ENCODE results near the gene EPAS1. TPM values are rescaled to one million over a fixed set of nuclear protein-coding genes. Genes with fewer than 3 reads are reported as not detected.

The EPAS1 gene
- total RNA-seq, 1 experiment from 2014 or later: 127 TPM

- Histone ChIP-seq H2AFZ (no peak overlapping the region), H3K9me2 (ENCODE audit: insufficient read depth) (no peaks in the 10 kb centered on the region; the same call in 1 of the 2 replicates), H3K27ac (no peak overlapping the region), H3K9me3 (ENCODE audit: insufficient read depth, low read depth) (no peaks in the 10 kb centered on the region), H3K4me3 (no peak overlapping the region), H3K36me3 (ENCODE audit: low read depth) (no peaks in the 10 kb centered on the region), H3F3A (ENCODE audit: insufficient read depth, low read depth) (no peaks in the 10 kb centered on the region), H4K20me1 (ENCODE audit: insufficient read depth) (no peaks in the 10 kb centered on the region), H3K79me2 (ENCODE audit: low read depth) (no peaks in the 10 kb centered on the region), H3K27me3 (ENCODE audit: insufficient read depth, low read depth) (no peaks in the 10 kb centered on the region), H3K4me2 (no peak overlapping the region), H3K4me1 (replicated peaks; ENCODE audit: insufficient read depth) (0 out of 2 replicates have a peak, but pooled peaks cover 5% of the 10 kb centered on the region)
- ChIA-PET POLR2A (ENCODE audit: unreplicated experiment) (no interaction called here), CTCF (no interaction called here)
- intact Hi-C loops (cut with micrococcal nuclease; ENCODE audit: unreplicated experiment): no loop called here
- DNase-seq: no peak
- no TSS peak for BruUV-seq (replicated peaks)
- TF ChIP-seq EZH2 (IDR thresholded peaks at IDR 0.05; ENCODE audit: low read depth): no peak
- TF ChIP-seq, protein P1, sequence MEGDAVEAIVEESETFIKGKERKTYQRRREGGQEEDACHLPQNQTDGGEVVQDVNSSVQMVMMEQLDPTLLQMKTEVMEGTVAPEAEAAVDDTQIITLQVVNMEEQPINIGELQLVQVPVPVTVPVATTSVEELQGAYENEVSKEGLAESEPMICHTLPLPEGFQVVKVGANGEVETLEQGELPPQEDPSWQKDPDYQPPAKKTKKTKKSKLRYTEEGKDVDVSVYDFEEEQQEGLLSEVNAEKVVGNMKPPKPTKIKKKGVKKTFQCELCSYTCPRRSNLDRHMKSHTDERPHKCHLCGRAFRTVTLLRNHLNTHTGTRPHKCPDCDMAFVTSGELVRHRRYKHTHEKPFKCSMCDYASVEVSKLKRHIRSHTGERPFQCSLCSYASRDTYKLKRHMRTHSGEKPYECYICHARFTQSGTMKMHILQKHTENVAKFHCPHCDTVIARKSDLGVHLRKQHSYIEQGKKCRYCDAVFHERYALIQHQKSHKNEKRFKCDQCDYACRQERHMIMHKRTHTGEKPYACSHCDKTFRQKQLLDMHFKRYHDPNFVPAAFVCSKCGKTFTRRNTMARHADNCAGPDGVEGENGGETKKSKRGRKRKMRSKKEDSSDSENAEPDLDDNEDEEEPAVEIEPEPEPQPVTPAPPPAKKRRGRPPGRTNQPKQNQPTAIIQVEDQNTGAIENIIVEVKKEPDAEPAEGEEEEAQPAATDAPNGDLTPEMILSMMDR (conservative IDR thresholded peaks at IDR 0.05): no peak
These were observed 29.6 kb upstream of the EPAS1 start for GRCh38 chr2:46267616-46268015.

GRCh38 chr2:46268196-46268595 is 29.0 kb upstream of the EPAS1 start:
- no TSS peak for BruUV-seq (replicated peaks)
- DNase-seq: no peak
- H2AFZ ChIP-seq: no peak overlapping the region
- no peaks in the 10 kb centered on the region for H3K9me3 ChIP-seq (ENCODE audit: insufficient read depth, low read depth)
- POLR2A ChIA-PET (ENCODE audit: unreplicated experiment): no interaction called here
- H3K4me1 ChIP-seq (replicated peaks; ENCODE audit: insufficient read depth): 0 out of 2 replicates have a peak, but pooled peaks cover 5% of the 10 kb centered on the region
- no peaks in the 10 kb centered on the region for H3F3A ChIP-seq (ENCODE audit: insufficient read depth, low read depth)
- no peaks in the 10 kb centered on the region for H3K79me2 ChIP-seq (ENCODE audit: low read depth)
- intact Hi-C loops (cut with micrococcal nuclease; ENCODE audit: unreplicated experiment): no loop called here
- no peak overlapping the region for H3K4me3 ChIP-seq
- no peaks in the 10 kb centered on the region for H3K9me2 ChIP-seq (ENCODE audit: insufficient read depth)
- no peak overlapping the region for H3K4me2 ChIP-seq
- no peak overlapping the region for H3K27ac ChIP-seq
- H3K27me3 ChIP-seq (ENCODE audit: insufficient read depth, low read depth): no peaks in the 10 kb centered on the region
- H3K36me3 ChIP-seq (ENCODE audit: low read depth): no peaks in the 10 kb centered on the region
- CTCF ChIA-PET: no interaction called here
- no peak for TF ChIP-seq EZH2 (IDR thresholded peaks at IDR 0.05; ENCODE audit: low read depth)
- TF ChIP-seq, protein P1 (conservative IDR thresholded peaks at IDR 0.05): no peak
- H4K20me1 ChIP-seq (ENCODE audit: insufficient read depth): no peaks in the 10 kb centered on the region

DNA sequence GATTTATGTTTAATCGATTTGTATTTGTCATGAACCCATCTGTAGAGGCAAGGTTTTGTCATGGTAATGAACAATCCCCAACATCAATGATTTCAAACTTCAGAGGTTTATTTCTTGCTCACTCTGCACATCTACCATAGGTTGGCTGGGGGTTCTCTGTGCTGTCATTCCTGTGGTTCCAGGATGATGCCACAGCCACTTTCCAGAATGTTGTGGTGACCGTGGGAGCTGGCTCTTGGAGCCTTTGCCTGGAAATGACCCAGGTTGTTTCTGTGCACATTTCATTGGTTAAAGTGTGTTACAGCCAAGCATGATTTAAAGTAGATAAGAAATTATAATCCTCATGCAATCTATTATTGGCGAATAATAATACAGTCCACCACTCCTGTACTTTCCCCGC is 28.2 kb upstream of the EPAS1 start:
- no peaks in the 10 kb centered on the region for H3F3A ChIP-seq (ENCODE audit: insufficient read depth, low read depth)
- H3K36me3 ChIP-seq (ENCODE audit: low read depth): no peaks in the 10 kb centered on the region
- no TSS peak for BruUV-seq (replicated peaks)
- ChIA-PET CTCF (no interaction called here), POLR2A (ENCODE audit: unreplicated experiment) (no interaction called here)
- H3K9me3 ChIP-seq (ENCODE audit: insufficient read depth, low read depth): no peaks in the 10 kb centered on the region
- H3K4me3 ChIP-seq: no peak overlapping the region
- H3K4me2 ChIP-seq: no peak overlapping the region
- TF ChIP-seq, protein P1 (conservative IDR thresholded peaks at IDR 0.05): no peak
- no peak for TF ChIP-seq EZH2 (IDR thresholded peaks at IDR 0.05; ENCODE audit: low read depth)
- H4K20me1 ChIP-seq (ENCODE audit: insufficient read depth): no peaks in the 10 kb centered on the region
- intact Hi-C loops (cut with micrococcal nuclease; ENCODE audit: unreplicated experiment): no loop called here
- H3K27ac ChIP-seq: no peak overlapping the region
- no peaks in the 10 kb centered on the region for H3K9me2 ChIP-seq (ENCODE audit: insufficient read depth)
- no peak for DNase-seq
- no peaks in the 10 kb centered on the region for H3K79me2 ChIP-seq (ENCODE audit: low read depth)
- no peaks in the 10 kb centered on the region for H3K27me3 ChIP-seq (ENCODE audit: insufficient read depth, low read depth)
- H2AFZ ChIP-seq: no peak overlapping the region
- 0 out of 2 replicates have a peak, but pooled peaks cover 5% of the 10 kb centered on the region for H3K4me1 ChIP-seq (replicated peaks; ENCODE audit: insufficient read depth)

Measured in PC-9 (cell line).